Breast epithelium (tissue), 3 donors: Measurements from ENCODE around the gene CDC42EP1.
"Not testable (repeated sequence)": the region's sequence is repeated elsewhere in the genome, so short reads cannot be mapped to it uniquely, and the experiment has no call there.

ENCODE experiments used
- CTCF ChIP-seq, 3 donors: fragments of 450-650 bp; IDR thresholded peaks; one replicate each; pipeline ENCODE4 v1.5.1; 2016 to 2017; ENCODE audit warnings: antibody characterized with exemption in 3 of 3, mild to moderate bottlenecking in 3 of 3, moderate library complexity in 3 of 3
- POLR2A ChIP-seq: fragments of 450-650 bp; IDR thresholded peaks from one replicate; pipeline ENCODE4 v1.6.1; 2016; ENCODE audit warnings: antibody characterized with exemption, mild to moderate bottlenecking, moderate library complexity

- not testable (repeated sequence) for TF ChIP-seq CTCF (IDR thresholded peaks at IDR 0.05); POLR2A
Observed at GRCh38 chr22:37610153-37610475, 49.8 kb downstream of the CDC42EP1 start.
